Measurements from ENCODE around the gene FGFR1OP2.
"Not testable (repeated sequence)": the region's sequence is repeated elsewhere in the genome, so short reads cannot be mapped to it uniquely, and the experiment has no call there.

Gene FGFR1OP2

GRCh38 chr12:26948309-26948708, 10.0 kb downstream of the FGFR1OP2 start:
- DNase-seq = no peak

GRCh38 chr12:26953447-26953846, 15.2 kb downstream of the FGFR1OP2 start:
- DNase-seq = no peak

- no peak for DNase-seq
Measured at GRCh38 chr12:26954027-26954426, 15.8 kb downstream of the FGFR1OP2 start.

- DNase-seq = not testable (repeated sequence)
Measured at GRCh38 chr12:26961391-26961790, 23.1 kb downstream of the FGFR1OP2 start.

- DNase-seq = no peak
Measured at GRCh38 chr12:26961803-26962202, 23.5 kb downstream of the FGFR1OP2 start.

- no peak for DNase-seq
Measured at GRCh38 chr12:26963413-26963812, 25.1 kb downstream of the FGFR1OP2 start.

- DNase-seq = no peak
Measured at GRCh38 chr12:26966842-26967241, 28.6 kb downstream of the FGFR1OP2 start.

- DNase-seq = no peak
Measured at GRCh38 chr12:26970136-26970535, 31.9 kb downstream of the FGFR1OP2 start.

GRCh38 chr12:26971963-26972362, 33.7 kb downstream of the FGFR1OP2 start:
- peak; percentile 79 for DNase-seq

- DNase-seq = no peak
Measured at GRCh38 chr12:26976687-26977086, 38.4 kb downstream of the FGFR1OP2 start.

- no peak for DNase-seq
Measured at GRCh38 chr12:26978801-26979200, 40.5 kb downstream of the FGFR1OP2 start.

- DNase-seq = no peak
Measured at GRCh38 chr12:26979733-26980132, 41.5 kb downstream of the FGFR1OP2 start.

GRCh38 chr12:26982866-26983265, 44.6 kb downstream of the FGFR1OP2 start:
- DNase-seq = no peak

GRCh38 chr12:26987634-26988424, 49.6 kb downstream of the FGFR1OP2 start:
- DNase-seq = no peak

- DNase-seq = no peak
Measured at GRCh38 chr12:26988703-26989102, 50.4 kb downstream of the FGFR1OP2 start.

- no peak for DNase-seq
Measured at GRCh38 chr12:26989873-26990272, 51.6 kb downstream of the FGFR1OP2 start.

- DNase-seq = no peak
Measured at GRCh38 chr12:26991826-26992225, 53.6 kb downstream of the FGFR1OP2 start.

GRCh38 chr12:26994109-26994508, 55.8 kb downstream of the FGFR1OP2 start:
- DNase-seq = no peak

- no peak for DNase-seq
Measured at GRCh38 chr12:26995706-26996105, 57.4 kb downstream of the FGFR1OP2 start.

GRCh38 chr12:26997003-26997402, 58.7 kb downstream of the FGFR1OP2 start:
- DNase-seq = no peak

GRCh38 chr12:27000961-27001360, 62.7 kb downstream of the FGFR1OP2 start:
- DNase-seq = no peak

- no peak for DNase-seq
Measured at GRCh38 chr12:27001663-27002062, 63.4 kb downstream of the FGFR1OP2 start.

- DNase-seq = no peak
Measured at GRCh38 chr12:27002141-27002540, 63.9 kb downstream of the FGFR1OP2 start.

- DNase-seq = no peak
Measured at GRCh38 chr12:27003421-27004381, 65.4 kb downstream of the FGFR1OP2 start.
